NCI-H526 (cell line): ENCODE measurements around the gene CD37.

Experiments
- DNase-seq, 2 experiments: peaks; one replicate each; lab custom pipeline; 2025; lab: John Stamatoyannopoulos, UW

Gene CD37

DNA sequence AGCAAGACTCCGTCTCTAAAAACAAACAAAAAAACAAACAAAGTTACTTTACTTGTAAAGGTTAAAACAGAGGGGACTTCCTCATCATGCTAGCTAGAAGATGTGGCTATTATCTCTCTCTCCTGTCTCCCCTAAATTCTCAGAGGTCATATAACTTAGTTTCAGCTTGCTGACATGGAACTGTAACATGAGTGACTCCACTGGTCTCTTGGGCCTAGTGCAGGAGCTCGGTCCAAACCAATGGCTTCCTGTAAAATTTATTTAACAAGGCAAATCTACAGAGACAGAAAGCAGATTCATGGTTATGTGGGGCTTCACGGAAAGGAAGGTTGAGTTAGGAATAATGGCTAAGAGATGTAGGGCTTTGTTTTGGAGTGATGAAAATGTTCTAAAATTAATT lies 43.3 kb downstream of the CD37 start:
- DNase-seq: no peak

GRCh38 chr19:49380391-49380790 lies 45.2 kb downstream of the CD37 start:
- DNase-seq: no peak

DNA sequence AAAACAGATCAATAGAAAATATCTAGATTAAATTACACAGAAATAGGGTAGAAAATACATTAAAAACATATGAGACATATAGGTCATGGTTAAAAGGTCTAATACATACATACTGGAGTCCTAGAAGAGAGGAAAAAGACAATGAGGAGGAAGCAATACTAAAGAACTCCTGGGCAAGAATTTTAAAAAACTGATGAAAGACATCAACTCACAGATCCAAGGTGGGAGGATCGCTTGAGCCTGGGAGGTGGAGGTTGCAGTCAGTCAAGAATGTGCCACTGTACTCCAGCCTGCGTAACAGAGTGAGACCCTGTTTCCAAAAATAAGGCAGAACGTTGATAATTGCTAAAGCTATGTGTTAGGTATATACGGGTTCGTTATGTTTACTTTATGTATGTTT lies 47.4 kb downstream of the CD37 start:
- no peak for DNase-seq

DNA sequence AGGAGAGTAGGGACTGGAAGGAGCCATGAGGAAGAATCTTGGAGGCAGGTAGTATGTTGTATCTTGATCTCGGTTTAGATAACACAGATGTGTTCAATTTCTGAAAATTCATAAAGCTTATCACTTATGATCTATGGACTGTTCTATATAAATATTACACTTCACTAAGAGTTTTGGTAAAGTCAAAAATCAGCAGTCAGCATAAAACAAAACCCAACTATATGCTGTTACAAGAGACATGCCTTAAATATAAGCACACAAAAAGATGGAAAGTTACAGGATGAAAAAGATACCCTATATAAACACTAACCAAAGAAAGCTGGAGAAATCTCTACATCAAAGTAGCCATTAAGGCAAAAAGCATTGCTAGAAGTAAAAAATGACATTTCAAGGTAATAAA lies 48.4 kb downstream of the CD37 start:
- DNase-seq: no peak

DNA sequence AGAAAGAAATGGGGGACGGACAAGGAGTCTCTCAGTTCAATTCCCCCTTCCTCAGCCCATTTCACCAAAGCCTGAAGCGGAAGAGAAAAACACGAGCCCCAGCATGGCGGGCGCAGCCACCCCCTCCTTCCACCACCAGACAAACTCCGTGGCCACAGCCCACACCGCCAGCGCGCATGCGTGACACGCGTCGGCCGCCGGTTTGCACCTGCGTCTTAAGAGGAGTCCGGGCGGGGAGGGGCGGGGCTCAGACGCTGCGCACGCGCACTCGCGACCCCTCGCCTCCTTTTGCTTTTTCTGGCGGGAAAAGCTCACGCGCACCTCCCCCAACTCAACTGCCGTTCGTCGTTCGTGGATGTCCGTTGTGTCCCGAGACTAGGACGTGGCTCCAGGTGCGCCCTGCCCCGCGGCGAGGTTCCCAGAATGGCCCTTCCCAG lies 52.7 kb downstream of the CD37 start, which contains the start of gene KASH5:
Gene KASH5, plus strand, starts transcription at position 314 of the 437 bp plus-strand sequence. CDS start 2,635 bp downstream, outside the sequence.
- peak; percentile 73 to 88 for DNase-seq

DNA sequence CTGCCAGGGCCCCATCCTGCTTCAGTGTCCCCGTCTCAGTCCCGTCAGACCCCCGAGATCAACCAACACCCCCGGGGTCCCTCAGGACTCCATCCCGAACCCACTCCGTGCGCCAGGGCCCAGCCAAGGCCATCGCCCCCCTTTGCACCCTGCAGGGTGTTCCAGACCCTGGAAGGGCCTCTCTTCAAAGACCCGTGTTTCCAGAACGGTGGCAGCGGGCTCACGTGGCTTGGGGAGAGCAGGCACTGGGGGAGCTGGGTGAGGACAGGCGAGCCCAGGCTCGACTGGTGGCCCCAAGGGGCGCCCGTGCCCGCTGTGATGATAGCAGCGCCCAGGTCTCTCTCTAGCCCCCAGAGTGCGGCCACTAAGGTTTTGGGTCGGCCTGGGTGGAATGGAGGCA lies 54.2 kb downstream of the CD37 start:
- no peak for DNase-seq
